SK-N-SH (cell line): ENCODE measurements around the gene CACNG5. TPM values are rescaled to one million over a fixed set of nuclear protein-coding genes. Genes with fewer than 3 reads are reported as not detected.

ENCODE experiments used
- CTCF ChIA-PET: fragments of 300-600, 350-600 bp; formaldehyde crosslinking; extraction: SDS; loops from one replicate; lab custom pipeline; 2021; lab: Yijun Ruan, JAX
- POLR2A ChIA-PET: fragments of 350-600 bp; sonication (Branson Sonifier 250); formaldehyde crosslinking; extraction: SDS; loops from one replicate; lab custom pipeline; 2020; ENCODE audit warnings: antibody characterized with exemption, inconsistent platforms; lab: Yijun Ruan, JAX
- DNase-seq: peaks from one replicate; pipeline ENCODE4 v3.0.0; 2012
- H2AFZ ChIP-seq: fragments of 200-600 bp; sonication (generic); 2 replicates; pipeline ENCODE4 v1.8.1; 2016; ENCODE audit warnings: antibody characterized with exemption, mild to moderate bottlenecking, low read depth
- H3F3A ChIP-seq: fragments of 200-600 bp; sonication (generic); replicated peaks from 2 replicates; pipeline ENCODE3; 2016; ENCODE audit warnings: antibody characterized with exemption, mild to moderate bottlenecking; ENCODE audit not compliant: insufficient read depth
- H3K27ac ChIP-seq, 2 experiments: fragments of 200-500 bp in 1 of 2; fragments of 200-600 bp in 1 of 2; sonication (Bioruptor generic) in 1 of 2; sonication (generic), shearing (Covaris generic) in 1 of 2; 2 replicates each; pipeline versions ENCODE4 v1.5.1 to v1.6.1; 2014 to 2016; ENCODE audit warnings: low read depth in 2 of 2, inconsistent platforms in 1 of 2, low read length in 1 of 2, mild to moderate bottlenecking in 1 of 2, mixed read lengths in 1 of 2
- H3K27me3 ChIP-seq: fragments of 200-600 bp; sonication (generic), shearing (Covaris generic); 2 replicates; pipeline ENCODE4 v1.6.1; 2016; ENCODE audit warnings: mixed run types; ENCODE audit not compliant: insufficient read depth
- H3K36me3 ChIP-seq, 2 experiments: fragments of 200-500 bp in 1 of 2; fragments of 200-600 bp in 1 of 2; sonication (Bioruptor generic) in 1 of 2; sonication (generic) in 1 of 2; replicated peaks in 1 of 2; 2 replicates each; pipeline versions ENCODE3 to v1.5.1; 2014 to 2016; ENCODE audit warnings: low read length in 1 of 2, mild to moderate bottlenecking in 1 of 2; ENCODE audit not compliant: insufficient read depth in 2 of 2, control insufficient read depth in 1 of 2
- H3K4me1 ChIP-seq, 2 experiments: fragments of 200-500 bp in 1 of 2; fragments of 200-600 bp in 1 of 2; sonication (Bioruptor generic) in 1 of 2; sonication (generic), shearing (Covaris generic) in 1 of 2; 2 replicates each; pipeline versions ENCODE4 v1.5.1 to v1.6.1; 2014 to 2016; ENCODE audit warnings: low read depth in 1 of 2, low read length in 1 of 2, mixed run types in 1 of 2; ENCODE audit not compliant: insufficient read depth in 2 of 2, control insufficient read depth in 1 of 2
- H3K4me2 ChIP-seq: fragments of 200-600 bp; sonication (generic), shearing (Covaris generic); 2 replicates; pipeline ENCODE4 v1.6.1; 2017; ENCODE audit warnings: mixed run types
- H3K4me3 ChIP-seq, 2 experiments: fragments of 200-500 bp in 1 of 2; fragments of 200-600 bp in 1 of 2; sonication (Bioruptor generic) in 1 of 2; sonication (generic), shearing (Covaris generic) in 1 of 2; 2 replicates each; pipeline versions ENCODE4 v1.5.1 to v1.8.1; 2014 to 2016; ENCODE audit warnings: low read depth in 2 of 2, inconsistent platforms in 1 of 2, low read length in 1 of 2, mild to moderate bottlenecking in 1 of 2, mixed read lengths in 1 of 2, moderate library complexity in 1 of 2
- H3K79me2 ChIP-seq: fragments of 200-600 bp; sonication (generic); 2 replicates; pipeline ENCODE4 v1.8.1; 2017; ENCODE audit warnings: mild to moderate bottlenecking; ENCODE audit not compliant: insufficient read depth
- H3K9ac ChIP-seq: fragments of 200-600 bp; sonication (generic); 2 replicates; pipeline ENCODE4 v1.6.1; 2017; ENCODE audit warnings: mixed run types
- H3K9me2 ChIP-seq: fragments of 200-600 bp; sonication (generic); 2 replicates; pipeline ENCODE4 v1.6.1; 2017; ENCODE audit warnings: mixed run types
- H3K9me3 ChIP-seq: fragments of 200-600 bp; sonication (generic); 2 replicates; pipeline ENCODE4 v1.6.1; 2017; ENCODE audit warnings: mixed run types, mild to moderate bottlenecking, moderate library complexity
- H4K20me1 ChIP-seq: fragments of 200-600 bp; sonication (generic); 2 replicates; pipeline ENCODE4 v1.6.1; 2017; ENCODE audit warnings: mild to moderate bottlenecking, mixed run types; ENCODE audit not compliant: insufficient read depth
- CHD2 ChIP-seq: fragments of 150-350 bp; IDR thresholded peaks from 2 replicates; pipeline ENCODE4 v1.6.1; 2018; ENCODE audit warnings: low read length; ENCODE audit not compliant: partially characterized antibody
- EP300 ChIP-seq, 2 experiments: IDR thresholded peaks; 2 replicates each; pipeline versions ENCODE4 v1.4.0 to v1.6.1; 2012; ENCODE audit warnings: borderline replicate concordance in 1 of 2, low read depth in 1 of 2, low read length in 1 of 2
- FOSL2 ChIP-seq: IDR thresholded peaks from 2 replicates; pipeline ENCODE4 v1.4.0; 2012; ENCODE audit warnings: low read depth, mild to moderate bottlenecking, moderate library complexity, borderline replicate concordance
- JUND ChIP-seq: IDR thresholded peaks from 2 replicates; pipeline ENCODE4 v1.4.0; 2012
- NRF1 ChIP-seq: IDR thresholded peaks from 2 replicates; pipeline ENCODE4 v1.6.1; 2012; ENCODE audit warnings: low read depth, mild to moderate bottlenecking, low read length
- REST ChIP-seq: IDR thresholded peaks from 2 replicates; pipeline ENCODE4 v1.6.1; 2012; ENCODE audit warnings: mild to moderate bottlenecking, low read depth, low read length, moderate library complexity
- RFX5 ChIP-seq: IDR thresholded peaks from 2 replicates; pipeline ENCODE4 v1.6.1; 2012; ENCODE audit warnings: mild to moderate bottlenecking, improper control_type of control experiment, low read length
- RXRA ChIP-seq: IDR thresholded peaks from 2 replicates; pipeline ENCODE4 v1.4.0; 2012; ENCODE audit warnings: low read depth, mild to moderate bottlenecking, borderline replicate concordance
- TCF12 ChIP-seq: IDR thresholded peaks from 2 replicates; pipeline ENCODE4 v1.4.0; 2012
- YY1 ChIP-seq: IDR thresholded peaks from 2 replicates; pipeline ENCODE4 v1.4.0; 2012; ENCODE audit warnings: low read depth, mild to moderate bottlenecking
- ZBTB33 ChIP-seq: IDR thresholded peaks from 2 replicates; pipeline ENCODE4 v1.4.0; 2012; ENCODE audit warnings: low read depth, borderline replicate concordance
- WGBS: methylation state at CpG from one replicate; pipeline ENCODE4 v1.1.6; 2017; ENCODE audit warnings: low lambda C conversion rate; 5-methylcytosine and 5-hydroxymethylcytosine counted together
- polyA plus RNA-seq, 3 experiments: library from polyadenylated mRNA; depleted of rRNA; stranded (reverse); fragments of >200 nt; gene quantifications; 2 replicates each; pipeline ENCODE4 v1.2.3, GENCODE V29; 2012
- TF ChIP-seq, protein P1 (sequence below): fragments of 150-350 bp; IDR thresholded peaks from 2 replicates; pipeline ENCODE4 v1.6.1; 2017; ENCODE audit warnings: antibody characterized with exemption, low read length, low read depth, borderline replicate concordance
- TF ChIP-seq, protein P2 (sequence below): fragments of 200-600 bp; sonication (generic); IDR thresholded peaks from 2 replicates; pipeline ENCODE4 v1.6.1; 2017; ENCODE audit warnings: antibody characterized with exemption, mild to moderate bottlenecking, moderate library complexity
- TF ChIP-seq, protein P3 (sequence below): IDR thresholded peaks from 2 replicates; pipeline ENCODE4 v1.4.0; 2012; ENCODE audit warnings: low read depth
- TF ChIP-seq, protein P4 (sequence below): IDR thresholded peaks from 2 replicates; pipeline ENCODE4 v1.4.0; 2012; ENCODE audit warnings: low read depth, borderline replicate concordance

CACNG5 gene
- polyA plus RNA-seq, 1 of the 3 experiments (the other 2 are of a cell fraction) = 0.10 TPM

DNA sequence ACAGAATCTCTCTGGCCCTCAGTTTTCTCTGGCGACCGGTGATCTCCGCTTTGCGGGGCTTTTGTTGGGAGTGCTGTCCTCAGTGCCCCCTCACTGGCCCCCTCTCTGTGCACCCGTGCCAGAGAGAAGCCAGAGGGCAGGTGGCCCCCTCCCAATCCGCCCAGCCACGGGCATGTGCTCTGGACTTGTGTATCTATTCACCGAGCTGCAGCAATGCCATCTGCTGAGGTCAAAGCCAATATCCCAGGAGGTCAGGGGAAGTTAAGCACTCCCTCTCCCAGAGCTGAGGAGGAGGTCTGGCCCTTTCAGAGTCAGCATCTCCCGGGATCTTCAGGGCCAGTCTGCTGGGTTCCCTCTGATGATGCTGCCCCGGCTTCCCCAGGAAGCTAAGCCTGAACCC is 5.1 kb downstream of the CACNG5 start:
- WGBS = 57% methylated on average over 10 of the region's 10 CpGs
- H3K27ac ChIP-seq = no peak overlapping the region
- POLR2A ChIA-PET = no interaction called here

More for the DNA sequence above, 5.1 kb downstream of the CACNG5 start:
- TF ChIP-seq REST (no peak), FOSL2 (no peak), JUND (no peak), ZBTB33 (no peak), YY1 (no peak), RFX5 (no peak), RXRA (no peak), EP300 (IDR thresholded peaks at IDR 0.05; ENCODE audit: borderline replicate concordance in 1 of 2, low read depth in 1 of 2, low read length in 1 of 2) (no peak), CHD2 (no peak), TCF12 (no peak), NRF1 (no peak)
- TF ChIP-seq, protein P1, sequence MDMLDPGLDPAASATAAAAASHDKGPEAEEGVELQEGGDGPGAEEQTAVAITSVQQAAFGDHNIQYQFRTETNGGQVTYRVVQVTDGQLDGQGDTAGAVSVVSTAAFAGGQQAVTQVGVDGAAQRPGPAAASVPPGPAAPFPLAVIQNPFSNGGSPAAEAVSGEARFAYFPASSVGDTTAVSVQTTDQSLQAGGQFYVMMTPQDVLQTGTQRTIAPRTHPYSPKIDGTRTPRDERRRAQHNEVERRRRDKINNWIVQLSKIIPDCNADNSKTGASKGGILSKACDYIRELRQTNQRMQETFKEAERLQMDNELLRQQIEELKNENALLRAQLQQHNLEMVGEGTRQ = no peak
- TF ChIP-seq, protein P2, sequence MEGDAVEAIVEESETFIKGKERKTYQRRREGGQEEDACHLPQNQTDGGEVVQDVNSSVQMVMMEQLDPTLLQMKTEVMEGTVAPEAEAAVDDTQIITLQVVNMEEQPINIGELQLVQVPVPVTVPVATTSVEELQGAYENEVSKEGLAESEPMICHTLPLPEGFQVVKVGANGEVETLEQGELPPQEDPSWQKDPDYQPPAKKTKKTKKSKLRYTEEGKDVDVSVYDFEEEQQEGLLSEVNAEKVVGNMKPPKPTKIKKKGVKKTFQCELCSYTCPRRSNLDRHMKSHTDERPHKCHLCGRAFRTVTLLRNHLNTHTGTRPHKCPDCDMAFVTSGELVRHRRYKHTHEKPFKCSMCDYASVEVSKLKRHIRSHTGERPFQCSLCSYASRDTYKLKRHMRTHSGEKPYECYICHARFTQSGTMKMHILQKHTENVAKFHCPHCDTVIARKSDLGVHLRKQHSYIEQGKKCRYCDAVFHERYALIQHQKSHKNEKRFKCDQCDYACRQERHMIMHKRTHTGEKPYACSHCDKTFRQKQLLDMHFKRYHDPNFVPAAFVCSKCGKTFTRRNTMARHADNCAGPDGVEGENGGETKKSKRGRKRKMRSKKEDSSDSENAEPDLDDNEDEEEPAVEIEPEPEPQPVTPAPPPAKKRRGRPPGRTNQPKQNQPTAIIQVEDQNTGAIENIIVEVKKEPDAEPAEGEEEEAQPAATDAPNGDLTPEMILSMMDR = no peak
- TF ChIP-seq, protein P3, sequence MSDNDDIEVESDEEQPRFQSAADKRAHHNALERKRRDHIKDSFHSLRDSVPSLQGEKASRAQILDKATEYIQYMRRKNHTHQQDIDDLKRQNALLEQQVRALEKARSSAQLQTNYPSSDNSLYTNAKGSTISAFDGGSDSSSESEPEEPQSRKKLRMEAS = no peak
- TF ChIP-seq, protein P4, sequence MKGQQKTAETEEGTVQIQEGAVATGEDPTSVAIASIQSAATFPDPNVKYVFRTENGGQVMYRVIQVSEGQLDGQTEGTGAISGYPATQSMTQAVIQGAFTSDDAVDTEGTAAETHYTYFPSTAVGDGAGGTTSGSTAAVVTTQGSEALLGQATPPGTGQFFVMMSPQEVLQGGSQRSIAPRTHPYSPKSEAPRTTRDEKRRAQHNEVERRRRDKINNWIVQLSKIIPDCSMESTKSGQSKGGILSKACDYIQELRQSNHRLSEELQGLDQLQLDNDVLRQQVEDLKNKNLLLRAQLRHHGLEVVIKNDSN = no peak
- Histone ChIP-seq H2AFZ (no peak overlapping the region), H3K4me1 (peaks cover 0 to 3% of the 10 kb centered on the region in 2 experiments; a peak in 1 of 4 replicates), H3F3A (no peaks in the 10 kb centered on the region), H3K9me2 (no peaks in the 10 kb centered on the region), H4K20me1 (no peaks in the 10 kb centered on the region), H3K4me3 (no peak overlapping the region), H3K79me2 (no peaks in the 10 kb centered on the region), H3K9ac (no peak overlapping the region), H3K36me3 (no peaks in the 10 kb centered on the region), H3K4me2 (no peak overlapping the region), H3K27me3 (peaks cover 44% of the 10 kb centered on the region), H3K9me3 (no peaks in the 10 kb centered on the region)
- CTCF ChIA-PET = interaction anchor here (0.5 to 1.9 kb wide), 3 partner anchors 37 to 69 kb away, joined by 3 to 5 read pairs (median 4); no protein-coding TSS in a partner anchor
- DNase-seq = no peak
